SHP77 (cell line): ENCODE measurements around the gene ACOT13.
"Not testable (repeated sequence)": the region's sequence is repeated elsewhere in the genome, so short reads cannot be mapped to it uniquely, and the experiment has no call there.

ENCODE experiments used
- DNase-seq, 2 experiments: peaks; one replicate each; lab custom pipeline; 2025; lab: John Stamatoyannopoulos, UW

ACOT13 gene

DNA sequence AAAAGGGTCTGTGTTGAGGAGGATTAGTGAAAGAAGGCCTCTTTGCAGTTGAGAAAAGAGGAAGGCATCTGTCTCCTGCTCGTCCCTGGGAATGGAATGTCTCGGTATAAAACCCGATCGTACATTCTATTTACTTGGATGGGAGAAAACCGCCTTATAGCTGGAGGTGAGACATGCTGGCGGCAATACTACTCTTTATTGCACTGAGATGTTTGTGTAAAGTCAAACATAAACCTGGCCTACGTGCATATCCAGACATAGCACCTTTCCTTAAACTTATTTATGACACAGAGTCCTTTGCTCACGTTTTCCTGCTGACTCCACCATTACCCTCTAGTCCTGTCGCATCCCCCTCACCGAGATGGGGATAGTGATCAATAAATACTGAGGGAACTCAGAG lies 4.6 kb upstream of the ACOT13 start:
- no peak for DNase-seq

- no peak for DNase-seq
Observed at GRCh38 chr6:24663189-24663588, 3.7 kb upstream of the ACOT13 start.

- no peak for DNase-seq
Observed at GRCh38 chr6:24664046-24664987, 2.6 kb upstream of the ACOT13 start.

- no peak for DNase-seq
Observed at GRCh38 chr6:24666097-24666640, 708 bp upstream of the ACOT13 start.

DNA sequence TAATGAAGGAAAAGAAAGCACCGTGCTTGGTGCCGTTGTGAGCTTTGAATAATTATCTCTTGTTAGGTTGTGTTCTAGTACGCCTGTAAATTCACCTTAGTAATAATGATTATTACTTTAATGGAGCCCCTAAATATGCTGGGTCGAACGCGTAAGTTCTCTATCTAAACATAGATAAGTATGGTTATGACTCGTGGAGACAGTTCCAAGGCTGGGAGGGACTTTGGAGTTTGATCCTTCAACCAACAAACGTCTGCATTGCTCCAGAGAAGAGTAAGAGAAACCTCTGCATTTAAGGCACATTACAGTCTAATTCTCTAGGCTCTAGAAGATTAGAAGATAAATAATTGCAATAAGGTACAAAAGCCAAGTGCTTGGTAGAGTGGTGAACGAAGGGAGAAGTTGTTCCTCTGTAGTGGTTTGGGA lies 514 bp downstream of the ACOT13 start:
- DNase-seq = no peak

DNA sequence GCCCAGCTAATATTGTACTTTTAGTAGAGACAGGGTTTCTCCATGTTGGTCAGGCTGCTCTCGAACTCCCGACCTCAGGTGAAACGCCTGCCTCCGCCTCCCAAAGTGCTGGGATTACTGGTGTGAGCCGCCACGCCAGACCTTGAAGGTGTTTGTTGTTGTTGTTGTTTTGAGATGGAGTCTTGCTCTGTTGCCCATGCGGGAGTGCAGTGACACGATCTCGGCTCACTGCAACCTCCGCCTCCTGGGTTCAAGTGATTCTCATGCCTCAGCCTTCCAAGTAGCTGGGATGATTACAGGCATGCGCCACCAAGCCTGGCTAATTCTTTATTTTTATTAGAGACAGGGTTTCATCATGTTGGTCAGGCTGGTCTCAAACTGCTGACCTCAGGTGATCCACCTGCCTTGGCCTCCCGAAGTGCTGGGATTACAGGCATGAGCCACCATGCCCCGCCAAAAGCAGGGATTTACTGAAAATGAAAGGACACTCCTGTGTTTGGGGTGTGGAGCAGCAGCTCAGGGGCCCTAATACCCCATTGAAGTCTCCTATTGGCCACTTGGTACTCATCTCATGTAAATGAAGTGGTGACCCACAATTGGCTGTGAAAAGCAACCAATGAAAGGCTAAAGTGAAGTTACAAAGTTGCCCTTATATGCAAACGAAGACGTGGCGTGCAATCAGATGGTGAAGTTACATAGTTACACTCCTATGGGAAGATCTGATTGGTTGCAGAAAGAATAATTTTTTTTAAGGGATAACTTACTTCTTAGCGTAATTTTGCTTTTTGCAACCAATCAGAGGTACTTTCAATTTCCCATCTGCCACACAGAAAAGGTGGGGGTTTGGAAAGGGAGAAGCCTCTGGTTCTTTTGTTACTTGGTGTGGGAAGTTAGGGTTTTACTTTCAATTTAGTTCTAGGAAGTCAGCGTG lies 1.5 kb downstream of the ACOT13 start:
- DNase-seq = not testable (repeated sequence)

- no peak for DNase-seq
Observed at GRCh38 chr6:24668997-24669361, 2.1 kb downstream of the ACOT13 start.

GRCh38 chr6:24670492-24670891 lies 3.6 kb downstream of the ACOT13 start:
- not testable (repeated sequence) for DNase-seq

GRCh38 chr6:24671077-24671476 lies 4.2 kb downstream of the ACOT13 start:
- DNase-seq = not testable (repeated sequence)

GRCh38 chr6:24672620-24673182 lies 5.8 kb downstream of the ACOT13 start:
- no peak for DNase-seq

DNA sequence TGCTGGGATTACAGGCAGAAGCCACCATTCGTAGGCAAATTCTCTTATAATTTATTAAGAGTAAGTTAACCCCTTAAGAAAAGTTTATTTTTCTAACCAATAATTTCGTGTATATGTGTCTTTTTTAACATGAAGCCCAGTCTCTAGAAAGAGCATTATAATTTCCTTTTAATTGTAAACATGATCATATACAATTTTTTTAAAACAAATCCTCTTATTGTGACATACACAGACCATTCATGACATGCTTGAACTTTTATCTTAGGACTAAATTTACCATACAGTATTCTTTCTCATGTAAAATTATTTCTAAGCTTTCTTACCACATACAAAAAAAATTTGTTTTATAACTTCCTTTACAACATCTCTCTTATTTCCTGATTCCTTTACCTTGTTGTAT lies 6.7 kb downstream of the ACOT13 start:
- DNase-seq = no peak

GRCh38 chr6:24678792-24679352 lies 12.0 kb downstream of the ACOT13 start:
- not testable (repeated sequence) for DNase-seq

DNA sequence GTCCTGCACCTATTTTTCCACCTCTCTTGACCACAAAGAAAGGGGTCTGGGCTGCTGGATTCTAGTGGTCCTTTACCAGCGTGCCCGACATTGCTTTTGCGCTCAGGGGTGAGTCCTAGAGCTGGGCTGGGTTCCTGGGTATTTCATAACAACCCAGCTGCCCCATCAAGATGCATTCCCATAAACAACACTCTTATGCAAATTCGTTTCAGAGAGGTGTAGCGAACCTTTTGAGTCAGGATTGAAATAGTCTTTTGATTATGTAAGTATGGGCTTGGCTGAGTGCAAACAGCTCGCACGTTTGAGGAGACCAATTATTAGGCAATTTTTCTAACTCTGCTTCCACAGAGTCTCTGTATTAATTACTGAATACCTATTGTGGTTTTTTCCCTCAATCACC lies 13.7 kb downstream of the ACOT13 start:
- DNase-seq = no peak

- no peak for DNase-seq
Observed at GRCh38 chr6:24683297-24684296, 16.7 kb downstream of the ACOT13 start.

DNA sequence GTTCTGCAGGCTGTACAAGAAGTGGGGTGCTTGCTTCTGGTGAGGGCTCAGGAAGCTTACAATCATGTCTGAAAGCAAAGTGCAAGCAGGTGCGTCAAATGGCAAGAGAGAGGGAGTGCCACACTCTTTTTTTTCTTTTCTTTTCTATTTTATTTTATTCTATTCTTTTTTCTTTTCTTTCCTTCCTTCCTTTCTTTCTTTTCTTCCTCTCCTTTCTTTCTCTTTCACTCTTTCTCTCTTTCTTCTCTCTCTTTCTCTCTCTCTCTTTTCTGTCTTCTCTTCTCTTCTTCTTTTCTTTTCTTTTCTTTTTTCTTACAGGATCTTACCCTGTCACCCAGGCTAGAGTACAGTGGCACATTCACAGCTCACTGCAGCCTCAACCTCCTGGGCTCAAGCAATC lies 19.5 kb downstream of the ACOT13 start:
- DNase-seq = no peak

DNA sequence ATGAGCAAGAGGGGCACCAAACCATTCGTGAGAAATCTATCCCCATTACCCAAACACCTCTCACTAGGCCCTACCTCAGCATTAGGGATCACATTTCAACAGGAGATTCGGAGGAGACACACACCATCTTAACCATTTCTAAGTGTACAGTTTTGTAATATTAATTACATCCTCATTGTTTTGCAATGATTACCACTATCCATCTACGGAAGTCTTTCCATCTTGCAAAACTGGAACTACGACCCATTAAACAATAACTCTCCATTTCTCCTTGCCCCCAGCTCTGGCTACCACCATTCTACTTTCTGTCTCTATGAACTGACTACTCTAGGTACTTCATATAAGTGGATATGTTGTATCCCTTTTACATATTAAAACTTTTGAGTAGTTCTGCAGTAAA lies 20.1 kb downstream of the ACOT13 start:
- no peak for DNase-seq

DNA sequence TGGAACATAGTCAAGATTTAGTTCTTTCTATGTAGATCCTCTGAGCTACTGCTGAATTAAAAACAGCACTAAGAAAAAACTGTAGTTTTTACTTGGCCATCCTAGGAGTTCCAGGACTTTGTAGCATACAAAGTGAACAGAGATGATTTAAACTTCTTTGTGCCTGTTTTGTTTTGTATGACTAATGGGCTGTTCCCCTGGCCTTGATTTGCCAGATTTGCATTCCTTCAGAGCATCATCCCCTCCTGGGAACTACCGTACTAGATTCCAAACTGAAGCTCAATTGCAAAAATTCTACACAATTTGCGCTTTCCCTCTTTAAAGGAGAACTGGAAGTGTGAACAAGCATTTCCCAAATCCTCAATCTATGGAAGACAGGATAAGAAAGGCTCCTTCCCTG lies 23.1 kb downstream of the ACOT13 start:
- DNase-seq = no peak

DNA sequence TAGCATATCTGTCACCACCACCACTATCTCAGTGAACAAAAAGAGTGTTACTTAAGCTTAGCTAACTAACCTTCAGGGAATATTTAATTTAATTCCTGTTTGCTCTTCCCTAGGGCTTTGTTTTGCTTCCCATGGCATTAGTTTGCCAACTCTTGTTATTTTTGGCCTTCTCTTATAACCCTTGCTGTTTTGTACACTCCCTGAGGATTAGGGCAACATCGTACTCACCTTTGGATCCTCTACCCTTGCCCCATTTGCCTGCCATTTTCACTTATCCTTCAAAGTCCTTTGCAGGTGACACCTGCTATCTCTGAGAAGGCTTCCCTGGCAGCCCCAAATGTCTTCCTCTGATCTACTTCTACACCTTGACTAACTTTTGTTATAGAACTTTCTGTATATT lies 23.7 kb downstream of the ACOT13 start:
- DNase-seq = no peak

DNA sequence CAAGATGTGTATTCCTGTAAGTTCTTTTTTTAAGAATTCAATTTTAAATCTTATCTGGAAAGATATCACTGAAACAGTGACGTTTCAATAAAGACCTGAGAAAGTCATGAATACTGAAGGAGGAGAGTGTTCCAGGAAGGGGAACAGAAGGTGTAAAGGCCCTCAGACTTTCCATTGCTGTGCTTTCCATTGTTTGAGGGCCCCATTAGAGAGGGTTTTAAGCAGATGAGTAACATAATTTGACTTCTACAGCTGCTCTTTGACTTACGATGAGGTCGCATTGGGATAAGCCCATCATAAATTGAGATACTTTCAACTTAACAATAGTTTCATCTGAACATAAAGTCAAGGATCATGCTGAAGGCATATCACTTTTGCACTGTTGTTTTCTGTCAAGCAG lies 24.7 kb downstream of the ACOT13 start:
- DNase-seq = no peak

GRCh38 chr6:24692003-24692402 lies 25.1 kb downstream of the ACOT13 start:
- no peak for DNase-seq

DNA sequence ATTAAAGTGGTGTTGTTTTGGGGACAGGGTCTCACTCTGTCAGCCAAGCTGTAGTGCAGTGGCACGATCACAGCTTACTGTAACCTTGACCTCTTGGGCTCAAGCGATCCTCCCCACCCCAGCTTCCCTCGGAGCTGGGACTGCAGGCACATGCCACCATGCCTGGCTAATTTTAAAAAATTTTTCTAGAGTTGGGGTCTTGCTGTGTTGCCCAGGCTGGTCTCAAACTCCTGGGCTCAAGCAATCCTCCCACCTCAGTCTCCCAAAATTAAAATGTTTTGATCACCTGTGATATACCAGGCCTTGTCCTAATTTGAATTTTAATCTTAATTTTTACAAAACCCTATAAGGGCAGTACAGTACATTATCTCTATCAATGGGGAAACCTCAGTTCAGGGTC lies 25.5 kb downstream of the ACOT13 start:
- no peak for DNase-seq
